RPMI8226 (cell line): Measurements from ENCODE around the gene NUSAP1.
"Not testable (repeated sequence)": the region's sequence is repeated elsewhere in the genome, so short reads cannot be mapped to it uniquely, and the experiment has no call there.

Source experiments
- DNase-seq: peaks from one replicate; pipeline ENCODE4 v3.0.0-alpha.2; 2015

NUSAP1 gene

DNA sequence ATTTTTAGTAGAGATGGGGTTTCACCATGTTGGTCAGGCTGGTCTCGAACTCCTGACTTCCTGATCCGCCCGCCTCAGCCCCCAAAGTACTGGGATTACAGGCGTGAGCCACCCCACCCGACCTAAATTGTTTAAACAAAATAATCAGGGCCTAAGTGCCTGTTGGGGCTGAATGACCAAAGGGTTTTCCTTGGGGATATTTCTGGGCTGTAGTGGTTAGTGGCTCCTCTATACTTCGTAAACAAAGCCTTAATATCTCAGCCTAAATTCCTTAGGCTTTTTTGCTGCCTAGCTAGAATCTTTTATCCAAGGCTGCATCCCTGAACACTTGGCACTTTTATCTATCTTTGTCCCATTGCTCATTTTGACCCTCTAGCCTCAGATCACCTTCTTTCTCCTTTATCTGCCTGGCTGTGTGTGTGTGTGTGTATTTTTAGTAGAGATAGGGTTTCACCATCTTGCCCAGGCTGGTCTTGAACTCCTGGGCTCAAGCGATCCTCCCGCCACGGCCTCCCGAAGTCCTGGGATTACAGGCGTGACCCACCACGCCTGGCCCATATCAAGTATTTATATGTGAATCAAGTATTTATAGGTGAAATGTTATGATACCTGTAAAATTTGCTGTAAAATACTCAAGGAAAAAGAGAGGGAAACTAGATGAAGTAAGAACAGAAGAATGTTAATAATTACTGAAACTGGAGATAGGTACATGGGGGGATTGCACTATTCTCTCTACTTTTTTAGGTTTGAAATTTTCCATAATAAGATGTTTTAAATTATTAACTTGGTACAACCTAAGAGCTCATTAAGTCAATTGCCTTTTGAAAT, 1.8 kb downstream of the NUSAP1 start:
- DNase-seq: peak; percentile 12

DNA sequence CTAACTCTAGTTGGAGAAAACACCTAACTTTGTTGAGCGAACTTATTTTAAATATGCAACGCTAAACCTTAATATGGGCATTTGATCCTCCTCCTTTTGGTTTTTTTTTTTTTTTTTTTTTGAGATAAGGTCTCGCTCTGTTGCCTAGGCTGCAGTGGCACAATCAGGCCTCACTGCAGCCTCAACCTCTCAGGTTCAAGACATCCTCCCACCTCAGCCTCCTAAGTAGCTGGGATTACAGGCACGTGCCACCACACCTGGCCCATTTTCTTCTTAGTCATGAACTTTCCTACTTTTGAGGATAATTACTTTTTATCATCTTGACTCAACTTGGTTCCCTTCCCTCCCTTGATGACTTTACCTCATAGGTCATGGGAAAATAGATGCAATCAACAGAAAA, 3.9 kb downstream of the NUSAP1 start:
- no peak for DNase-seq

DNA sequence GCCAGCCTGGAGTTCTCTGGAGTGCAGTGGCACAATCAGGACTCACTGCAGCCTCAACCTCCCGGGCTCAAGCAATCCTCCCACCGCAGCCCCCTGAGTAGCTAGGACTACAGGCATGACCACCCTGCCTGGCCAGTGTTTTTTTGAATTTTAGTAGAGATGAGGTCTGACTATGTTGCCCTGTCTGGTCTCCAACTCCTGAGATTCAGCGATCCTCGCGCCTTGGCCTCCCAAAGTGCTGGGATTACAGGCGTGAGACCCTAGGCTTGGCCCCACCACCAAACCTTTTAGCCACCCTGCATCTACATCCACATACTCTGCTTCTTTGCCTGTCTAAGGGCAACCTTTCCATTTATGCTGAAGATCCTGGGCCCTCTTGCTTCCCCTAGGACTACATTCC, 4.4 kb downstream of the NUSAP1 start:
- DNase-seq: no peak

DNA sequence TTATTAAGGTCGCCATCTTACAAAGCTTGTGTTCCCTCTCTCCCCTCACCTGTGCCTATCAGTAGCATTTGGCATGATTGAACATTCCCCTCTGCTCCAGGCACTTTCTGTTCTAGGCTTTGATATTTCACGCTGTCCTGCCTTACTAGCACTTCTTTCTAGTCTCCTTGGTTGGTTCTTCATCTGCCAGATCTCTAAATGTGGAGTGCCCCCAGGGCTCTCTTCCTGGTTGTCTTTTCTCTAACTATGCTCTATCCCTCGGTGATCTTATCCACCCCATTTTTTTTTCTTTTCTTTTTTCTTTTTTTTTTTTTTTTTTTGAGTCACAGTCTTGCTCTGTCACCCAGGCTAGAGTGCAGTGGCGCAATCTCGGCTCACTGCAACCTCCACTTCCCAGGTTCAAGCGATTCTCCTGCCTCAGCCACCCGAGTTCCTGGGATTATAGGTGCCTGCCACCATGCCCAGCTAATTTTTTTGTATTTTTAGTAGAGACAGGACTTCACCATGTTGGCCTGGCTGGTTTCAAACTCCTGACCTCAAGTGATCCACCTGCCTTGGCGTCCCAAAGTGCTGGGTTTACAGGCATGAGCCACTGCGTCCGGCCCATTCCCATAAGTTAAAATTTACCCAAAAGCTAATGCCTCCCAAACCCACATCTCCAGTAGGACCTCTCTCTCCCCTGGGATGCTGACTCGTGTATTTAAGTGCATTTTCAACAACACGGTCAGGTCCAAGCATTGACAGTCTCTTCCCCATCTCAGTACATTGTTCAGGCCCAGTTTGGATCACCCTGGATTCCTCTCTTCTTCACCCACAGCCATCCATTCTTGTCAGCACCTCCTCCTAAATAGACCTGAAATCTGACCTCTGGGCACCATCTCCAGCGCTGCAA, 5.2 kb downstream of the NUSAP1 start:
- no peak for DNase-seq

GRCh38 chr15:41340189-41340695, 7.6 kb downstream of the NUSAP1 start:
- DNase-seq: no peak

- DNase-seq: no peak
Measured at GRCh38 chr15:41341519-41341918, 8.8 kb downstream of the NUSAP1 start.

GRCh38 chr15:41347236-41347635, 14.6 kb downstream of the NUSAP1 start:
- no peak for DNase-seq

GRCh38 chr15:41350057-41350717, 17.5 kb downstream of the NUSAP1 start:
- no peak for DNase-seq

- no peak for DNase-seq
Measured at GRCh38 chr15:41354371-41354770, 21.7 kb downstream of the NUSAP1 start.

DNA sequence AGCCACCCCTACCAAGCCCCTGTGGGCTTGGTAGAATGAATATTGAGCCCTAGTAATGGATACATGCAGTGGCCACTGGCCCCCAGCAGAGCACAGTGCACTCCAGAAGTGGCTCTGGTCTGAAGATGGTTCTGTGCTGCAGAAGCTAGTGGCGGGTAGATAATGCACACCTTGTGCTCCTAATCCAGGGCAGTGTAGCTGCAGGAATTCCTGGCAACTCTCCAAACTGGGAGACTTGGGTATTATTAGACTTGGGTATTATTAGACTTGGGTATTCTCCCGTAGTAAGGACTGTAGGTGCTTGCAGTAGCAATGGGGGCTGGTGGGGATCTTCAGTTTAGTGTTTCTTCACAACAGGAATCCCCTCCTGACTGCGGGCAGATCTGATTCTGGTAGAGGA, 34.7 kb downstream of the NUSAP1 start:
- no peak for DNase-seq

DNA sequence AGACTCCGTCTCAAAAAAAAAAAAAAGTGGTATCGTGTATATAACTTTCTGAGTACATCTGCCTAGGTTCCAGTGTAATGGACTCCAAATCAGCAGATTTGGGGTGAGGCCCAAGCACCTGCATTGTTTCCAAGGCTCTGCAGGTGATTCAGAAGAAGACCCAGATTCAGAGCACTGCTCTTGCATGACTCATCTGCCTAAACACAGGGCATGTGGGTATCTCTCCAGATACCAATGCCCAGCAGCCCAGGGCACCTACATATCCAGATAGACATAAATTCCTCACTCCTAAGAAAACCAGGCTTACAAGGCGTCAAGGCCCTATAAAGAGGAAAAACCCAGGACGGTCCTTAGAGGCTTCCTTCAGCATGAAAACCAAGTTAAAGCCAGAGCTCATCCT, 45.3 kb downstream of the NUSAP1 start:
- no peak for DNase-seq

DNA sequence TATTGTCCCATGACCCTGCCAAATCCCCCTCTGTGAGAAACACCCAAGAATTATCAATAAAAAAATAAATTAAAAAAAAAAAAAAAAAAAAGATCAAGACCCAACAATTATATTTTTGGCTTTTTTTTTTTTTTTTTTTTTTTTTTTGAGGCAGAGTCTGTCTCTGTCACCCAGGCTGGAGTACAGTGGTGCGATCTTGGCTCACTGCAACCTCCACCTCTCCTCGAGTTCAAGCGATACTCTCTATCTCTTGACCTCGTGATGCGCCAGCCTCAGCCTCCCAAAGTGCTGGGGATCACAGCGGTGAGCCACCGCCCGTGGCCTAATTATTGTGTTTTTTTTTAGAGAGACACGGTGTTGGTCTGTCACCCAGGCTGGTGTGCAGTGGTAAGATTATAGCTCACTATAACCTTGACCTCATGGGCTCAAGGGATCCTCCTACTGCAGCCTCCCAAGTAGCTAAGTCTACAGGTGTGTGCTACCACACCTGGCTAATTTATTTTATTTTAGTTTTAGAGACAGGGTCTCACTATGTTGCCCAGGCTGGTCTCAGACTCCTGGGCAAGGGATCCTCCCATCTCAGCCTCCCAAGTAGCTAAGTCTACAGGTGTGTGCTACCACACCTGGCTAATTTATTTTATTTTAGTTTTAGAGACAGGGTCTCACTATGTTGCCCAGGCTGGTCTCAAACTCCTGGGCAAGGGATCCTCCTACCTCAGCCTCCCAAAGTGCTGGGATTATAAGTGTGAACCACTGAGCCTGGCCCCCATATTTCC, 51.5 kb downstream of the NUSAP1 start:
- not testable (repeated sequence) for DNase-seq

DNA sequence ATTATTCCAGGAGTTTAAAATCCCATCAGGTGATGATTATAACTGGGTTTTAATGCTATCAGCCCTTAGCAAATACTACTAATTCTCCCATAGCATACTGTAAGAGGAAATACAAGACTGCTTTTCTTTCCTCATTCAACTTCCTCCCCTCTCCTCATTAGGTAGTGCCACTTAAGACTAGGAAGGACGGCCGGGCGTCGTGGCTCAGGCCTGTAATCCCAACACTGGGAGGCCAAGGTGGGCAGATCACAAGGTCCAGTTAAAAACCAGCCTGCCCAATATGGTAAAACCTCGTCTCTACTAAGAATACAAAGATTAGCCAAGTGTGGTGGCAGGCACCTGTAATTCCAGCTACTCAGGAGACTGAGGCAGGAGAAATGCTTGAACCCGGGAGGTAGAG, 55.0 kb downstream of the NUSAP1 start:
- DNase-seq: no peak

DNA sequence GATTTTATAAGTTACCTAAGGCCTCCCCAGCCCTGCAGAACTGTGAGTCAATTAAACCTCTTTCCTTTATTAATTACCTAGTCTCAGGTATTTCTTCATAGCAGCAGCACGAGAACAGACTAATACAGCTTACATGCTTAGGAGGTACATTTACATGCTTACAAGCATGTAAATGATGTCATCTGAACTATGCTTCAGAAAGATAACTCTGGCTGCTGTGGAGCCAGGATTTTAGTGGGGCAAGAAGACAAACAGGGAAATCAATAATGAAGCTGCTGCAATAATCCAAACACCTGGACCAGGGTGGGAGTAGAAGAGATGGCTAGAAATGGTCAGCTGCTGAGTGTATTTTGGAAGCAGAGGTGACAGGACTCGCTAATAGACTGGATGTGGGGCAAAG, 60.0 kb downstream of the NUSAP1 start:
- DNase-seq: no peak

- DNase-seq: no peak
Measured at GRCh38 chr15:41394924-41395323, 62.2 kb downstream of the NUSAP1 start.

DNA sequence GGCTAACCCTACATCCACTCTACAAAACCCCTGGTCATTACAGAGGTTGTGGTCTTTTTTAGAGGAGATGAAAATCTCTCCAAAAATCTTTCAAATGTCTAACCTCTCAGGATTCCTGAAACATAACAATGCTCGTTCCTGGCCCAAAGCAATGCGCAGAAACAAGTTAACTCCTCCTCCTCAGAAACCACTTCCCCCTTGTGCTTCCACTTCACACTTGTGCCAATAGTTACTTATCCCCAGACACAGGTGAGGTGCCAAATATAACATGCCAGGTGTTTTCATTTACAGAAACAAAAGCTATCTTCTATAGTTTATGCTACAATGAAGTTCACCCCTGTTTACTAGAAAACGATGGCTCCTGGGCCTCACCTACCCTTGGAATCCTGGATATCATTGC, 63.4 kb downstream of the NUSAP1 start:
- DNase-seq: no peak

GRCh38 chr15:41401904-41402267, 69.2 kb downstream of the NUSAP1 start:
- DNase-seq: no peak

DNA sequence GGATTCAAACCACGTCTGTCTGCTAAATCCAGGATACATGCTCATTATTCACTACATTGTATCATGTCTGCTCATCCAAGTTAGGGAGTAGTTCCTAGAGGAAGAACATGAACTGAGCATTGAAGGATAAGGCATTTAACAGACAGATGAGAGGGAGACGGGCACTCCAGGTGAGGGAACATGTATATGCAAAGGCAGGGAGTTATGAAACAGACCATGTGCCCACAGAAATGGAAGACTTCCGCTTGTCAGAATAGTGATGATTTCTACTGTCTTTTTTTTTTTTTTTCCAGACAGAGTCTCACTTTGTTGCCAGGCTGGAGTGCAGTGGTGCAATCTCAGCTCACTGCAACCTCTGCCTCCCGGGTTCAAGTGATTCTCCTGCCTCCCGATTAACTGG, 74.7 kb downstream of the NUSAP1 start:
- DNase-seq: no peak

GRCh38 chr15:41408234-41408641, 75.6 kb downstream of the NUSAP1 start:
- no peak for DNase-seq

DNA sequence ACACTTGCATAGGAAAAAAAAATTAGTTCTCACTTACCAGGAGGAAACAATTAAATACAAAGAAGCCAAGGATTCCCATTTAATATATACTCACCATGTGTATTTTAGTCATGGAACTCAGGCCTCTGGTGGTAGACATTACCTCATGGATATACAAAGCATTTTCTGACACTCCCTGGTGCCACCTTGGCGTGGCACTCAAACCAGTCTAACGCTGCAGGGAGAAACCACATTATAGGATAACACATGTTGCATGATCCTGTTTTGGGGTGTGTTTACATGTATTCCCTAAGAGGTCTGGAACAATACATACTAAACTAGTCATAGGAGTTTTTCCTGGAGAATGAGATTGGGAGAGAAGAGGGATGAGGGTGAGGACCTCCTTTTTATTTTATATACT, 78.3 kb downstream of the NUSAP1 start:
- DNase-seq: no peak

DNA sequence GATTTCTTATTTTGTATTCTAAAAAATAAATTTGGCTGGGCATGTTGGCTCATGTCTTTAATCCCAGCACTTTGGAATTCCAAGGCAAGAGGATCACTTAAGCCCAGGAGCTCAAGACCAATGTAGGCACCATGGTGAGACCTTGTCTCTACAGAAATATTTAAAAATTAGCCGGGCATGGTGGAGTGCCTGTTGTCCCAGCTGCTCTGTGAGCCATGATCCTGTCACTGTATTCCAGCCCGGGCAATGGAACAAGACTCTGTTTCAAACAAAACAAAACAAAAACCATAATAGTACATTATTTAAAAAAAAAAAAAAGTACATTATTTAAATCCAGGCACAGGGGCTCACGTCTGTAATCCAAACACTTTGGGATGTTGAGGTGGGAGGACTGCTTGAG, 78.8 kb downstream of the NUSAP1 start:
- no peak for DNase-seq

GRCh38 chr15:41416128-41416741, 83.6 kb downstream of the NUSAP1 start:
- DNase-seq: no peak
